GM23338 (cell line): ENCODE results near the gene FAM181B. TPM values are rescaled to one million over a fixed set of nuclear protein-coding genes. Genes with fewer than 3 reads are reported as not detected.
A peak's percentile ranks its signal among the peaks of the same experiment; 100 is the strongest.

ENCODE experiments used
- ATAC-seq: fragments of 200-7000 bp; cut with Tn5 transposase; 3 replicates; pipeline ENCODE4 v1.9.1; 2020
- DNase-seq: peaks from one replicate; pipeline ENCODE4 v3.0.0-alpha.2; 2015; ENCODE audit warnings: low spot score
- H2AFZ ChIP-seq: fragments of 200-600 bp; sonication (generic); 2 replicates; pipeline ENCODE4 v1.8.0; 2016; ENCODE audit warnings: antibody characterized with exemption, mild to moderate bottlenecking, moderate library complexity
- H3F3A ChIP-seq: fragments of 200-600 bp; sonication (generic); replicated peaks from 2 replicates; pipeline ENCODE4 v1.8.0; 2017; ENCODE audit warnings: antibody characterized with exemption, mixed run types, low read depth
- H3K27ac ChIP-seq: fragments of 200-600 bp; sonication (generic); 2 replicates; pipeline ENCODE4 v1.6.1; 2016; ENCODE audit warnings: low read depth
- H3K27me3 ChIP-seq: fragments of 200-600 bp; sonication (generic); 2 replicates; pipeline ENCODE4 v1.8.0; 2016; ENCODE audit warnings: mild to moderate bottlenecking, mixed run types, moderate library complexity; ENCODE audit not compliant: insufficient read depth
- H3K36me3 ChIP-seq: fragments of 200-600 bp; sonication (generic); 2 replicates; pipeline ENCODE4 v1.8.0; 2016; ENCODE audit warnings: mild to moderate bottlenecking; ENCODE audit not compliant: insufficient read depth
- H3K4me1 ChIP-seq: fragments of 200-600 bp; sonication (generic); 2 replicates; pipeline ENCODE4 v1.8.0; 2016; ENCODE audit warnings: mild to moderate bottlenecking, moderate library complexity; ENCODE audit not compliant: insufficient read depth
- H3K4me2 ChIP-seq: fragments of 200-600 bp; sonication (generic); 2 replicates; pipeline ENCODE4 v1.7.1; 2017; ENCODE audit warnings: mixed run types
- H3K4me3 ChIP-seq: fragments of 200-600 bp; sonication (generic); 2 replicates; pipeline ENCODE4 v1.6.1; 2016; ENCODE audit warnings: mixed run types
- H3K79me2 ChIP-seq: fragments of 200-600 bp; sonication (generic); replicated peaks from 2 replicates; pipeline ENCODE4 v1.8.0; 2017; ENCODE audit warnings: mild to moderate bottlenecking; ENCODE audit not compliant: insufficient read depth
- H3K9me2 ChIP-seq: fragments of 200-600 bp; sonication (generic); 2 replicates; pipeline ENCODE4 v1.8.0; 2017; ENCODE audit not compliant: insufficient read depth
- H4K20me1 ChIP-seq: fragments of 200-600 bp; sonication (generic); replicated peaks from 2 replicates; pipeline ENCODE4 v1.8.0; 2017; ENCODE audit warnings: mild to moderate bottlenecking; ENCODE audit not compliant: insufficient read depth
- H3K27ac Mint-ChIP-seq: 2 replicates; pipeline ENCODE4 v1.8.0; 2020; ENCODE audit warnings: inconsistent platforms, mild to moderate bottlenecking, moderate library complexity, mixed read lengths
- H3K27me3 Mint-ChIP-seq: 3 replicates; pipeline ENCODE4 v1.8.0; 2022; ENCODE audit warnings: low read depth, mild to moderate bottlenecking, moderate library complexity, mixed read lengths, inconsistent platforms; ENCODE audit not compliant: insufficient read depth, poor library complexity
- H3K36me3 Mint-ChIP-seq: 3 replicates; pipeline ENCODE4 v1.8.0; 2021; ENCODE audit warnings: low read depth, mild to moderate bottlenecking, inconsistent platforms, moderate library complexity, mixed read lengths
- H3K4me1 Mint-ChIP-seq: 3 replicates; pipeline ENCODE4 v1.8.0; 2020; ENCODE audit warnings: mild to moderate bottlenecking, inconsistent platforms, mixed read lengths
- H3K4me3 Mint-ChIP-seq: 3 replicates; pipeline ENCODE4 v1.8.0; 2021; ENCODE audit warnings: moderate library complexity, mild to moderate bottlenecking, inconsistent platforms, mixed read lengths
- H3K9me3 Mint-ChIP-seq: 3 replicates; pipeline ENCODE4 v1.8.0; 2020; ENCODE audit warnings: moderate library complexity, mild to moderate bottlenecking, inconsistent platforms, mixed read lengths
- CREB1 ChIP-seq: fragments of 250-450 bp; sonication (Bioruptor Pico); IDR thresholded peaks from 2 replicates; pipeline ENCODE4 v1.5.0; 2020; ENCODE audit warnings: low read depth, mild to moderate bottlenecking, moderate library complexity
- JUNB ChIP-seq: IDR thresholded peaks from one replicate; pipeline ENCODE4 v1.6.1; 2016; ENCODE audit warnings: antibody characterized with exemption; ENCODE audit not compliant: unreplicated experiment
- NANOG ChIP-seq: IDR thresholded peaks from 2 replicates; pipeline ENCODE4 v1.6.1; 2016; ENCODE audit warnings: antibody characterized with exemption, borderline replicate concordance
- POLR2AphosphoS5 ChIP-seq: IDR thresholded peaks from 2 replicates; pipeline ENCODE4 v1.6.1; 2016; ENCODE audit warnings: antibody characterized with exemption, low read depth
- ZNF331 ChIP-seq: fragments of 250-450 bp; sonication (Bioruptor Pico); IDR thresholded peaks from 2 replicates; pipeline ENCODE4 v1.5.0; 2020; ENCODE audit warnings: low read depth, mild to moderate bottlenecking, moderate library complexity
- polyA plus RNA-seq: library from polyadenylated mRNA; unstranded; fragments of >200 nt; fragmentation: Nextera tagmentation; extraction: Ambion mirVana; gene quantifications from 2 replicates; pipeline ENCODE4 v1.2.1, GENCODE V29; 2016
- total RNA-seq: library from RNA; depleted of rRNA; stranded (reverse); fragments of >200 nt; shearing (Covaris generic); gene quantifications from 2 replicates; pipeline ENCODE4 v1.2.3, GENCODE V29; 2014
- TF ChIP-seq, protein P1 (sequence below), 2 experiments: fragments of 200-600 bp in 1 of 2; sonication (generic) in 1 of 2; conservative IDR thresholded peaks; 2 replicates each; pipeline versions ENCODE4 v1.5.1 to v1.6.1; 2016 to 2017; ENCODE audit warnings: antibody characterized with exemption in 2 of 2, low read depth in 2 of 2, mild to moderate bottlenecking in 2 of 2, moderate library complexity in 1 of 2
- TF ChIP-seq, protein P2 (sequence below): IDR thresholded peaks from one replicate; pipeline ENCODE4 v1.6.1; 2018; ENCODE audit warnings: antibody characterized with exemption; ENCODE audit not compliant: unreplicated experiment
- TF ChIP-seq, protein P3 (sequence below): IDR thresholded peaks from 2 replicates; pipeline ENCODE4 v1.6.1; 2016; ENCODE audit warnings: antibody characterized with exemption

The FAM181B gene
- total and polyA plus RNA-seq, 2 experiments from 2014 or later, result 0.36 to 0.87 TPM

DNA sequence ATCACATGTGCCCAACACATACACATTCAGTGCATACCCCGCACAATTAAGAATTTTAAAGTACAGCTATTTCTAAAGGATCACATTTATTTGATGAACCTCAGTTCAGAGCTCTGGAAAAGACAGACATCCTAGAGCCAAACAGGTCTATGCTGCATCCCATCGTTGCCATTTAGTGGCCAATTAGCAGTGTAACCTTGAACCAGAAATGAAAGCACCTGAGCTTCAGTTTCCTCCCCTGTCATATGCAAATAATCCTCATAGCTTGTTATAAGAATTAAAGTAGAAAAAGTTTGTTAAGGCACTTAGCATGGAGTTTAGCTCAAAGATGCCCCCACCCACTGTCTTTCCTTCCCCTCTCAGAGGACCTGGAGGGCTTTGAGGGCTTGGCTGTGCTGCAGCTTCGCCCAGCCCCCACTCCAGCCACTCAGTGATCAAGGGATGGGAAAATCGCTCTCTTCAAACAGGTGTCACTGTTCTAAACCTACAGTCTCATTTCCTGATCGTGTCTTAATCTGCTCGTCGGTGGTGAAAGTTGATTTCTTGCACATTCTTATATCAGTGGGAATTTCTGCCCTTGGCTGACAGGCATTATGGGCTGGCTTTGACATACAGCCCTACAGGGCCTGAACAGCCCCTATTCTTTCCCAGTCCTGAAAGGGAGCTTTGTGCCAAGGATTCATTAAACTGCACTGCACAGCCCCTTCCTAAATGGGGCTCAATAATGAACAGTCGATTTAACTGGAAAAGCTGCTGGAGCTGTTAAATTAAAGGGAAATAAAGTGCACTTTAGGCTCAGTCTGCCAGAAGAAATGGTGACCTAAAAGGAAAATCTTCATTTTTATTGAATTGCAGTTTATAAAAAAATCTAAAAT is 23.3 kb upstream of the FAM181B start:
- H3K27me3 ChIP-seq, result no peaks in the 10 kb centered on the region
- no peak for TF ChIP-seq CREB1 (CRISPR knock-in tag)
- peaks cover 11% of the 10 kb centered on the region for H3K4me1 ChIP-seq
- H3K36me3 Mint-ChIP-seq, result no peaks in the 10 kb centered on the region
- H3K27ac Mint-ChIP-seq, result no peak overlapping the region
- no peak overlapping the region; the same call in 1 of the 2 replicates for H3K4me2 ChIP-seq
- H3K36me3 ChIP-seq, result no peaks in the 10 kb centered on the region
- DNase-seq, result no peak
- H3K4me3 ChIP-seq, result no peak overlapping the region
- no peaks in the 10 kb centered on the region for H4K20me1 ChIP-seq
- no peaks in the 10 kb centered on the region for H3K9me3 Mint-ChIP-seq
- H3K27ac ChIP-seq, result no peak overlapping the region
- H3K9me2 ChIP-seq, result no peaks in the 10 kb centered on the region
- peak overlapping the region; percentile 52 for H2AFZ ChIP-seq
- ATAC-seq, result peak; percentile 46
- no peaks in the 10 kb centered on the region for H3K27me3 Mint-ChIP-seq
- H3K4me3 Mint-ChIP-seq, result no peak overlapping the region
- H3F3A ChIP-seq, result no peaks in the 10 kb centered on the region
- H3K4me1 Mint-ChIP-seq, result peaks cover 6% of the 10 kb centered on the region
- no peaks in the 10 kb centered on the region for H3K79me2 ChIP-seq

DNA sequence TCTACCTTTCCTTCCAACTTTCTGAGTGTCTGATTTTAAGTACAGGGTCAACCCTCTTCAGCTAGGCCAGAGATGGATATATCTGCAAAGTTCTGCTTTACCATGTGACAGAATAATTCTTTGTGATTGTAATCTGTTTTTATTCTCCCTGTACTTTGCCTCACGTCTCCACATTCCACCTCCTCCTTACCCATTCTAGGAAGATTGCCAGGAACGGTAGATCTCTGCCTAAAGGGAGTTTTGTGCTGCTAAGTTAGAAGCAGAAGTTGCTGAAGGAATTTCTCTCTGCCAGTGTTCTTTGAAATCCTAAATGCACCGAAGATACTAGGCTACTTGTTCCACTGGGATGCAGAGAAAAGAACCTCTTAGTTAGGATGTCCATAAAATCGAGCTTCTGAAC is 20.7 kb upstream of the FAM181B start:
- no peak overlapping the region for H3K4me2 ChIP-seq
- no peaks in the 10 kb centered on the region for H3K9me2 ChIP-seq
- no peak for DNase-seq
- TF ChIP-seq, protein P1, sequence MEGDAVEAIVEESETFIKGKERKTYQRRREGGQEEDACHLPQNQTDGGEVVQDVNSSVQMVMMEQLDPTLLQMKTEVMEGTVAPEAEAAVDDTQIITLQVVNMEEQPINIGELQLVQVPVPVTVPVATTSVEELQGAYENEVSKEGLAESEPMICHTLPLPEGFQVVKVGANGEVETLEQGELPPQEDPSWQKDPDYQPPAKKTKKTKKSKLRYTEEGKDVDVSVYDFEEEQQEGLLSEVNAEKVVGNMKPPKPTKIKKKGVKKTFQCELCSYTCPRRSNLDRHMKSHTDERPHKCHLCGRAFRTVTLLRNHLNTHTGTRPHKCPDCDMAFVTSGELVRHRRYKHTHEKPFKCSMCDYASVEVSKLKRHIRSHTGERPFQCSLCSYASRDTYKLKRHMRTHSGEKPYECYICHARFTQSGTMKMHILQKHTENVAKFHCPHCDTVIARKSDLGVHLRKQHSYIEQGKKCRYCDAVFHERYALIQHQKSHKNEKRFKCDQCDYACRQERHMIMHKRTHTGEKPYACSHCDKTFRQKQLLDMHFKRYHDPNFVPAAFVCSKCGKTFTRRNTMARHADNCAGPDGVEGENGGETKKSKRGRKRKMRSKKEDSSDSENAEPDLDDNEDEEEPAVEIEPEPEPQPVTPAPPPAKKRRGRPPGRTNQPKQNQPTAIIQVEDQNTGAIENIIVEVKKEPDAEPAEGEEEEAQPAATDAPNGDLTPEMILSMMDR (conservative IDR thresholded peaks at IDR 0.05; ENCODE audit: low read depth in 2 of 2), result no peak
- TF ChIP-seq NANOG (no peak), ZNF331 (CRISPR knock-in tag) (no peak), CREB1 (CRISPR knock-in tag) (no peak), POLR2AphosphoS5 (no peak), JUNB (no peak)
- TF ChIP-seq, protein P2, sequence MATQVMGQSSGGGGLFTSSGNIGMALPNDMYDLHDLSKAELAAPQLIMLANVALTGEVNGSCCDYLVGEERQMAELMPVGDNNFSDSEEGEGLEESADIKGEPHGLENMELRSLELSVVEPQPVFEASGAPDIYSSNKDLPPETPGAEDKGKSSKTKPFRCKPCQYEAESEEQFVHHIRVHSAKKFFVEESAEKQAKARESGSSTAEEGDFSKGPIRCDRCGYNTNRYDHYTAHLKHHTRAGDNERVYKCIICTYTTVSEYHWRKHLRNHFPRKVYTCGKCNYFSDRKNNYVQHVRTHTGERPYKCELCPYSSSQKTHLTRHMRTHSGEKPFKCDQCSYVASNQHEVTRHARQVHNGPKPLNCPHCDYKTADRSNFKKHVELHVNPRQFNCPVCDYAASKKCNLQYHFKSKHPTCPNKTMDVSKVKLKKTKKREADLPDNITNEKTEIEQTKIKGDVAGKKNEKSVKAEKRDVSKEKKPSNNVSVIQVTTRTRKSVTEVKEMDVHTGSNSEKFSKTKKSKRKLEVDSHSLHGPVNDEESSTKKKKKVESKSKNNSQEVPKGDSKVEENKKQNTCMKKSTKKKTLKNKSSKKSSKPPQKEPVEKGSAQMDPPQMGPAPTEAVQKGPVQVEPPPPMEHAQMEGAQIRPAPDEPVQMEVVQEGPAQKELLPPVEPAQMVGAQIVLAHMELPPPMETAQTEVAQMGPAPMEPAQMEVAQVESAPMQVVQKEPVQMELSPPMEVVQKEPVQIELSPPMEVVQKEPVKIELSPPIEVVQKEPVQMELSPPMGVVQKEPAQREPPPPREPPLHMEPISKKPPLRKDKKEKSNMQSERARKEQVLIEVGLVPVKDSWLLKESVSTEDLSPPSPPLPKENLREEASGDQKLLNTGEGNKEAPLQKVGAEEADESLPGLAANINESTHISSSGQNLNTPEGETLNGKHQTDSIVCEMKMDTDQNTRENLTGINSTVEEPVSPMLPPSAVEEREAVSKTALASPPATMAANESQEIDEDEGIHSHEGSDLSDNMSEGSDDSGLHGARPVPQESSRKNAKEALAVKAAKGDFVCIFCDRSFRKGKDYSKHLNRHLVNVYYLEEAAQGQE, result no peak
- TF ChIP-seq, protein P3, sequence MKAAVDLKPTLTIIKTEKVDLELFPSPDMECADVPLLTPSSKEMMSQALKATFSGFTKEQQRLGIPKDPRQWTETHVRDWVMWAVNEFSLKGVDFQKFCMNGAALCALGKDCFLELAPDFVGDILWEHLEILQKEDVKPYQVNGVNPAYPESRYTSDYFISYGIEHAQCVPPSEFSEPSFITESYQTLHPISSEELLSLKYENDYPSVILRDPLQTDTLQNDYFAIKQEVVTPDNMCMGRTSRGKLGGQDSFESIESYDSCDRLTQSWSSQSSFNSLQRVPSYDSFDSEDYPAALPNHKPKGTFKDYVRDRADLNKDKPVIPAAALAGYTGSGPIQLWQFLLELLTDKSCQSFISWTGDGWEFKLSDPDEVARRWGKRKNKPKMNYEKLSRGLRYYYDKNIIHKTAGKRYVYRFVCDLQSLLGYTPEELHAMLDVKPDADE, result no peak
- ATAC-seq, result no peak
- no peaks in the 10 kb centered on the region for H3K79me2 ChIP-seq
- no peak overlapping the region for H2AFZ ChIP-seq
- H3F3A ChIP-seq, result no peaks in the 10 kb centered on the region
- no peak overlapping the region for H3K27ac Mint-ChIP-seq
- no peaks in the 10 kb centered on the region for H4K20me1 ChIP-seq
- peaks cover 15% of the 10 kb centered on the region for H3K4me1 ChIP-seq
- no peaks in the 10 kb centered on the region for H3K36me3 ChIP-seq
- H3K4me3 ChIP-seq, result no peak overlapping the region
- H3K4me3 Mint-ChIP-seq, result no peak overlapping the region
- peaks cover 13% of the 10 kb centered on the region for H3K4me1 Mint-ChIP-seq
- no peaks in the 10 kb centered on the region for H3K27me3 ChIP-seq
- H3K27me3 Mint-ChIP-seq, result no peaks in the 10 kb centered on the region
- no peaks in the 10 kb centered on the region for H3K9me3 Mint-ChIP-seq
- no peaks in the 10 kb centered on the region for H3K36me3 Mint-ChIP-seq
- H3K27ac ChIP-seq, result no peak overlapping the region
